Measurements from ENCODE around the gene ATP1B4. TPM values are rescaled to one million over a fixed set of nuclear protein-coding genes. Genes with fewer than 3 reads are reported as not detected.
A peak's percentile ranks its signal among the peaks of the same experiment; 100 is the strongest.

ATP1B4 gene
- total RNA-seq, 1 donor, result not detected

DNA sequence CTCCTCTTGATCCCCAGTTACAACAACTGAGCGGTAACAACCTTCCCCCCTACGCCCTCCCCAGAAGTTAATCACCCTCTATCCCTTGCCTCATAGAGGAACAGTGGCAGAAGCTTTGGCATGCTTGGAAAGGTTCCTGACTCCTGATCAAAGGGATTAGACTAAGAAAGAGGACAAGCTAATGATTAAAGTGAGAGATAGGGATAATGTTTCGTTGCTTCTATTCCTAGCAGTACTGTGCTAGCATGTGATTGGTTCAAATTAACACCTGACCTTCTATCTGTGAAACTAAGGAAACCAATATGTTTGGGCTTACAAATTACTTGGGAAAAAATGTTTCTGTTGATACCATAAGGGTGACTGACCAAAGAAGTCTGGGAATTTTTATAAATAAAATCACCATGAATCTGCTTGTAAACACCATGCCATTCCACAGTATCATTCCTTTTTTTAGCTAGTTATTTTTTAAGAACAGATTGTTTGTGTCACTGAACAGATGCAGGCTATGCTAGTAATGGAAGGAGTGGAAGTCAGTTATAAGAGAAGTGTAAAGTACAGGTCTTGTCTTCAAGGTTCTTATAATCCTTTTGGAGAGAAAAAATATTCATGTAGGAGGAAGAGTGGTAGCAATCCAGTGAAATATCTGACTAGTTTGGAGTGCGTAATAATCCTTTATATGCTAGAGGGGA is 11.3 kb upstream of the ATP1B4 start:
- Histone ChIP-seq H3K4me3 (ENCODE audit: insufficient read depth, low read length) (no peak overlapping the region), H4K20me1 (ENCODE audit: insufficient read depth, low read length) (no peaks in the 10 kb centered on the region), H3K9me3 (ENCODE audit: low read depth, low read length) (no peaks in the 10 kb centered on the region), H3K36me3 (ENCODE audit: insufficient read depth, low read length) (no peaks in the 10 kb centered on the region), H3K27ac (ENCODE audit: low read depth, low read length) (no peak overlapping the region), H3K4me1 (ENCODE audit: insufficient read depth, low read length) (no peaks in the 10 kb centered on the region), H3K4me2 (ENCODE audit: insufficient read depth, low read length) (no peak overlapping the region), H3K27me3 (ENCODE audit: insufficient read depth, low read length) (no peaks in the 10 kb centered on the region), H2AFZ (ENCODE audit: low read length) (no peak overlapping the region), H3K79me2 (ENCODE audit: insufficient read depth, low read length) (no peaks in the 10 kb centered on the region)
- no peak for DNase-seq (ENCODE audit: insufficient read length, low spot score, missing footprints)
- TF ChIP-seq, protein P1, sequence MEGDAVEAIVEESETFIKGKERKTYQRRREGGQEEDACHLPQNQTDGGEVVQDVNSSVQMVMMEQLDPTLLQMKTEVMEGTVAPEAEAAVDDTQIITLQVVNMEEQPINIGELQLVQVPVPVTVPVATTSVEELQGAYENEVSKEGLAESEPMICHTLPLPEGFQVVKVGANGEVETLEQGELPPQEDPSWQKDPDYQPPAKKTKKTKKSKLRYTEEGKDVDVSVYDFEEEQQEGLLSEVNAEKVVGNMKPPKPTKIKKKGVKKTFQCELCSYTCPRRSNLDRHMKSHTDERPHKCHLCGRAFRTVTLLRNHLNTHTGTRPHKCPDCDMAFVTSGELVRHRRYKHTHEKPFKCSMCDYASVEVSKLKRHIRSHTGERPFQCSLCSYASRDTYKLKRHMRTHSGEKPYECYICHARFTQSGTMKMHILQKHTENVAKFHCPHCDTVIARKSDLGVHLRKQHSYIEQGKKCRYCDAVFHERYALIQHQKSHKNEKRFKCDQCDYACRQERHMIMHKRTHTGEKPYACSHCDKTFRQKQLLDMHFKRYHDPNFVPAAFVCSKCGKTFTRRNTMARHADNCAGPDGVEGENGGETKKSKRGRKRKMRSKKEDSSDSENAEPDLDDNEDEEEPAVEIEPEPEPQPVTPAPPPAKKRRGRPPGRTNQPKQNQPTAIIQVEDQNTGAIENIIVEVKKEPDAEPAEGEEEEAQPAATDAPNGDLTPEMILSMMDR (IDR thresholded peaks at IDR 0.05; ENCODE audit: extremely low read depth, low read depth, low read length), result no peak

DNA sequence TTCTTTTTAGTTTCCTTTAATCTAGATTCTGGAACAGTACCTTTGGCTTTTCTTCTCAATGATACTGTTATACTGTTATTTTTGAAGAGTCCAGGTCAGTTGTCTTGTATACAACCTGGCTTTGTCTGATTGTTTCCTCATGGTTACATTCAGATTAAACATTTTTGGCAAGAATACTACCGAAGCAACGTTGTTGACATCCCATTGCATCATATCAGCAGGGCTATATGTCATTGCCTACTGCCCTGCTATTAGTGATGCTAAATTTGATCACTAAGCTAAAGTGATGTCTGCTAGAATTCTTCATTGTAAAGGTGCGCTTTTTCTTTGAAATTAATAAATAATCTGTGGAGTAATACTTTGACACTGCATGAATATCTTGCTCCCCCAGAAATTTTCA is 5.8 kb upstream of the ATP1B4 start:
- no peak overlapping the region for H2AFZ ChIP-seq (ENCODE audit: low read length)
- no peak overlapping the region for H3K4me3 ChIP-seq (ENCODE audit: insufficient read depth, low read length)
- no peak for DNase-seq (ENCODE audit: insufficient read length, low spot score, missing footprints)
- no peaks in the 10 kb centered on the region for H3K36me3 ChIP-seq (ENCODE audit: insufficient read depth, low read length)
- H3K79me2 ChIP-seq (ENCODE audit: insufficient read depth, low read length), result no peaks in the 10 kb centered on the region
- no peak overlapping the region for H3K4me2 ChIP-seq (ENCODE audit: insufficient read depth, low read length)
- no peaks in the 10 kb centered on the region for H3K9me3 ChIP-seq (ENCODE audit: low read depth, low read length)
- H3K27me3 ChIP-seq (ENCODE audit: insufficient read depth, low read length), result no peaks in the 10 kb centered on the region
- TF ChIP-seq, protein P1 (IDR thresholded peaks at IDR 0.05; ENCODE audit: extremely low read depth, low read depth, low read length), result no peak
- H3K27ac ChIP-seq (ENCODE audit: low read depth, low read length), result no peak overlapping the region
- H4K20me1 ChIP-seq (ENCODE audit: insufficient read depth, low read length), result no peaks in the 10 kb centered on the region
- peaks cover 21% of the 10 kb centered on the region for H3K4me1 ChIP-seq (ENCODE audit: insufficient read depth, low read length)

DNA sequence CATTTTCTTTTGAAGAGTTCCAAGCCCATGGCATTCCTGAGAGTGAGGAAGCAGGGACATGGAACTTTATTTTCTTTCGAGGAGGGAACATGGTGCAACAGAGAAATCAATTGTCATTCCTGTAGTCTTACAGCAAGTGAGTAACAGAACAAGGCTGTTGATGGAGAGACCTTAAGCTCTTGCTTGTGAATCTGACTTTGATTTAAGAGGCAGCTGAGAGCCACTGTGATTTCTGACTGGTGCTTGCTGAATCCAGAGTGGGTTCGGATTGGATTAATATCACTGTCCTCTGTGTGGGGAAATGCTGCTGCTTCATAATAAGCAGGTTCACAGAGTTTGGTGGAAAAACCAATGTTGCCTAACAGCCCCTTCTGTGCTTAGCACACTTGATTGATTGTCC is 4.7 kb upstream of the ATP1B4 start:
- Histone ChIP-seq H3K9me3 (ENCODE audit: low read depth, low read length) (no peaks in the 10 kb centered on the region), H3K27me3 (ENCODE audit: insufficient read depth, low read length) (no peaks in the 10 kb centered on the region), H2AFZ (ENCODE audit: low read length) (no peak overlapping the region), H3K27ac (ENCODE audit: low read depth, low read length) (no peak overlapping the region), H4K20me1 (ENCODE audit: insufficient read depth, low read length) (no peaks in the 10 kb centered on the region), H3K4me1 (ENCODE audit: insufficient read depth, low read length) (peaks cover 21% of the 10 kb centered on the region), H3K79me2 (ENCODE audit: insufficient read depth, low read length) (no peaks in the 10 kb centered on the region), H3K4me3 (ENCODE audit: insufficient read depth, low read length) (no peak overlapping the region), H3K36me3 (ENCODE audit: insufficient read depth, low read length) (no peaks in the 10 kb centered on the region), H3K4me2 (ENCODE audit: insufficient read depth, low read length) (no peak overlapping the region)
- TF ChIP-seq, protein P1 (IDR thresholded peaks at IDR 0.05; ENCODE audit: extremely low read depth, low read depth, low read length), result no peak
- DNase-seq (ENCODE audit: insufficient read length, low spot score, missing footprints), result peak; percentile 29

DNA sequence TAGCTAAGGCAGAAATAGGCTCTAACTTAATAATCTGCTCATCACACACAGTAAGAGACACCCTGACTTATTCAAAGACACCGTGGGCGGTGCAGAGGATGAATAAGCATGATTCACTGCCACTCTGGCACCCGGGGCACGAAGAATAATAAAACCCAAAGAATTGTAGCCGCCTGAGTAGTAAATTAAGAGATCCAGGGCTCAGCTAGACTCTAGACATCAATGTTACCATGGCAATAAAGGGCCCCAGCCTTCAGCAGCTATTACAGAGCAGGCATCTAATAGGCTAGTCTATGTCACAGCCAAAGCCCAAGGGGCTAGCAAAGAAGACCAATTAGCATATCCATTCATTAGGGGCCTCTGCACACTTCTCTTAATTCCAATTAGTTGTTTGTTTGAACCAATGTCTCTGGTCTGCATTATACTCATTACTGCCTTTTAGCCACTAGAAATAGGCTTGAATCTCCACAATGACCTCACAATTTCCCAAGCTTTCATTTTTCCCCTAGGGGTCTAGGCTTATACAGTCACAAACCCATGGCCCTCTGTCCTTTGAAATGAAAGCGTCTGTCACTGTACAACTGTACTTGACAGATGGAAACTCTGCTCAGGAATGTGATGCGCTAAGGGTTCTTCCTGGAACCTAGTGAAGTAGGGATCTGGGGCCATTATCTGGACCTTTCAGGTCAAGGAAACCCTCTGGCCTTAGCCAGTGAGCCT is 3.0 kb upstream of the ATP1B4 start:
- Histone ChIP-seq H3K4me2 (ENCODE audit: insufficient read depth, low read length) (peak overlapping the region; percentile 43), H3K36me3 (ENCODE audit: insufficient read depth, low read length) (no peaks in the 10 kb centered on the region), H3K4me3 (ENCODE audit: insufficient read depth, low read length) (no peak overlapping the region), H3K79me2 (ENCODE audit: insufficient read depth, low read length) (no peaks in the 10 kb centered on the region), H3K9me3 (ENCODE audit: low read depth, low read length) (no peaks in the 10 kb centered on the region), H3K27ac (ENCODE audit: low read depth, low read length) (peak overlapping the region; percentile 46), H2AFZ (ENCODE audit: low read length) (peak overlapping the region; percentile 51), H3K4me1 (ENCODE audit: insufficient read depth, low read length) (peaks cover 21% of the 10 kb centered on the region), H4K20me1 (ENCODE audit: insufficient read depth, low read length) (no peaks in the 10 kb centered on the region), H3K27me3 (ENCODE audit: insufficient read depth, low read length) (no peaks in the 10 kb centered on the region)
- TF ChIP-seq, protein P1 (IDR thresholded peaks at IDR 0.05; ENCODE audit: extremely low read depth, low read depth, low read length), result no peak
- DNase-seq (ENCODE audit: insufficient read length, low spot score, missing footprints), result peak; percentile 72

Measured in osteoblast (primary cell).